GM20431 (cell line): ENCODE results near the gene PHF20.
"Not testable (repeated sequence)": the region's sequence is repeated elsewhere in the genome, so short reads cannot be mapped to it uniquely, and the experiment has no call there.

Experiments
- in situ Hi-C: fragments of 300-500 bp; cut with MseI, MboI; formaldehyde crosslinking; loops from one replicate; pipeline ENCODE4 v1.15.0; 2020; ENCODE audit warnings: low sequenced_read_pairs; ENCODE audit not compliant: unreplicated experiment

PHF20 gene

DNA sequence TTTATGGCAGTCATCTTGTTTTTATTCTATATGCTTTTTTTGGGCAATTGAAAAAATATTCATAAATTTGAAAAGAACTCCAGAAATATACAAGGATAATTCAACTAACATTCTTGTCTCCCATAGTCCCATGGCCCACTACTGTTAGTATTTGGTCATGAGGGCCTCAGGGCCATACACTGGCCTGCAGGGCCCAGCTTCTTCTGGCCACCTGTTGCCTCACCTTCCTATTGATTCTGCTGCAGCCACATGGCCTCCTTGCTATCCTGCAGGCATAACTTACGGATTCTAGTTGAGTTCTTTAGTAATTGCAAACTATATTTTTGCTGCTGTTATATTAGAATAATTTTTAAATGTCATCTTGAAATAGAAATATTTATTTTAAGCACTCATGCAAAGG, 109.9 kb downstream of the PHF20 start:
- in situ Hi-C loops, result no loop called here

GRCh38 chr20:35882427-35883161, 110.8 kb downstream of the PHF20 start:
- in situ Hi-C loops, result not testable (repeated sequence)

DNA sequence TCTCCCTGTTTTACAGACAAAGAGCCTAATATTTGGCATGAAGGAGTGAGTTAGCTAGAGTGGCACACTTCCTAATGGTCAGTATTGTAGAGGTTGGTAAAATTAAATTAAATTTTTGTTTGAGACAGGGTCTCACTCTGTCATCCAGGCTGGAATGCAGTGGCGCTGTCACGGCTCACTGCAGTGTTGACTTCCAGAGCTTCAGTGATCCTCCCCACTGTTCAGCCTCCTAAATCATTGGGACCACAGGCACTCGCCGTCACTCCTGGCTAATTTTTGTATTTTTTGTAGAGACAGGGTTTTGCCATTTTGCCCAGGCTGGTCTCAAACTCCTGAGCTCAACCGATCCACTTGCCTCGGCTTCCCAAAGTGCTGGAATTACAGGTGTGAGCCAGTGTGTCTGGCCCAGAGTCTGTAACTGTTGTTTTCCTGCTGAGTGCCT, 111.5 kb downstream of the PHF20 start:
- in situ Hi-C loops, result no loop called here

DNA sequence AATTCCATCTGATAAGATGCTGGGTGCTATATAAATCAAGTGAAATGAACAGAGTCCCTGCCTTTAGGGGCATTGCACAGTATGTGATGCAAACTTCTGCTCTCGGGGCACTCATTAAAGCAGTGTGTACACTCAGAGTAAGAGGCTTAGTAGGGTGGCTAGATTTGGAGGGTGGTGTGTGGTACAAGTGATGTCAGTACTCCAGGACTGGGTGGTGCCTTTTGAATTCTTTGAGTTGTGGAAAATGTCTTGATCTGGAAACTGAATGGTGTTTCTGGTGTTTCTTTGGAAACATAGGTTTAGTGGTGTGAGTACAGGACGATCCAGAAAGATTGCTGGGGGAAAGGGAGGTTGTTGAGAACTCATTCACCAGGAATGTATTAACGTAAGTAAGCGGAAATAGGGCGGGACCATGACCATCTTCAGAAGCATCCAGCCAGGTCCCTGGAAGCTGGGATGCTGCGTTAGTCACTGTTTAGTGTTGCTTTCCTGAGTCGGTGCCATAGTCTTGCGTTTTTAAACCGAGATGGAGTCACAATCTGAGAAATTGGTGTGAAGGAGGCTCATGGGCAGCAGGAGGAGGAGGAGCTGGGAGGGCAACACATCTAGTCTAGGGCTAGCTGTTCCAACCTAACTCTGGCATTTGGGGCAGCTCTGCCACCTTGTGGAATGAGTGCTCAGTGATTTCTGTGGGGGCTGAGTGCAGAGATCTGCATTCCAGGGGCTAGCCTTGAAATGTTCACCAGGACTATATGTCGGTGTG, 112.1 kb downstream of the PHF20 start:
- in situ Hi-C loops, result no loop called here

- in situ Hi-C loops, result no loop called here
These were observed 112.7 kb downstream of the PHF20 start for GRCh38 chr20:35884541-35884865.

DNA sequence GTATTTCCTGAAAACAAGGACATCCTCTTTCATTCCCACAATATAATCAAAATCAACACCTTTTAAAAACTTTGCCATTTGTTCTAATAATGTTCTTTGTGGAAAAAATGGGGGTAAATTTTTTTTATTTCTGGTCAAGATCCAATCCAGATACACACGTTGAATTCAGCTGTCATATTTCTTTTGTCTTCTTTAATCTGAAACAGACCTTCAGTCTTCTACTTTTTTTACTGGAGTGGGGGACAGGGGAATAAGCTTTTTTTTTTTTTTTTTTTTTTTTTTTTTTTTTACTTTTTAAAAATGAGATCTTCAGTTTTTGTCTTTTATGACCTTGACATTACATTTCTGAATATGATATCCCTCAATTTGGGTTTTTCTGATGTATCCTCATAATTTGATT, 113.4 kb downstream of the PHF20 start:
- in situ Hi-C loops, result no loop called here

DNA sequence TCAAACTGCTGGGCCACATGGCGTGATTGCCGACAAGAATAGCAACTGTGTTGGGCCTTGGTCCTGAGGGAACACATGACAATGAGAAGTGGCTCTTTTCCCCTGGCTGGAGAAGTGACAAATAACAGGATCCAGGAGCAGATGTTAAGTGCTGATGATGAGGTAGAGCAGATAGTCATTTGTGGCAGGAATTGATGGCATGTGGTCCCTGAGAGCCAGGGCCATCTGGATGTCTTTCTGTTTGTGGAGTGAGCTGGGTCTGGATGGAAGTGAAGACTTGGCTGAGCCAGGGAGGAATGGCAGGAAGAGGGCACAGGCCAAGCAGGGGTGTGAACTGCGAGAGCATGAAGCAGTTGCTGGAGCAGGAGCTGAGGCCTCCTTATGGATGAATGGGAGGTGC, 114.7 kb downstream of the PHF20 start:
- in situ Hi-C loops, result no loop called here

- in situ Hi-C loops, result no loop called here
These were observed 115.7 kb downstream of the PHF20 start for GRCh38 chr20:35887393-35888064.

DNA sequence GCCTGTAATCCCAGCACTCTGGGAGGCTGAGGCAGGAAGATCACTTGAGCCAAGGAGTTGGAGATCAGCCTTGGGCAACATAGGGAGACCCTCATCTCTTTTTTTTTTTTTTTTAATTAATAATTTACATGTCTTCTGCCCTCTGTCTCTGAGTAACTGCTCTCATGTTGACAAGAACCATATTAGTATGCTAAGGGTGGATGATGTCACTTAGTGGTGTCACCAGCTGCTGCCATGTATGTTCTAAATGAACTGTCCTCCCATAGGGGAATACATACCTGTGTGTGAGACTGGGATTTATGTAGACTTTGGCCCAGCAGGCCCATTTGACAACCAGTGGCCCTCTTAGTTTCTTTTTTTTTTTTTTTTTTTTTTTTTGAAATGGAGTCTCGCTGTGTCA, 116.8 kb downstream of the PHF20 start:
- in situ Hi-C loops, result no loop called here

GRCh38 chr20:35891375-35891774, 119.6 kb downstream of the PHF20 start:
- in situ Hi-C loops, result no loop called here

DNA sequence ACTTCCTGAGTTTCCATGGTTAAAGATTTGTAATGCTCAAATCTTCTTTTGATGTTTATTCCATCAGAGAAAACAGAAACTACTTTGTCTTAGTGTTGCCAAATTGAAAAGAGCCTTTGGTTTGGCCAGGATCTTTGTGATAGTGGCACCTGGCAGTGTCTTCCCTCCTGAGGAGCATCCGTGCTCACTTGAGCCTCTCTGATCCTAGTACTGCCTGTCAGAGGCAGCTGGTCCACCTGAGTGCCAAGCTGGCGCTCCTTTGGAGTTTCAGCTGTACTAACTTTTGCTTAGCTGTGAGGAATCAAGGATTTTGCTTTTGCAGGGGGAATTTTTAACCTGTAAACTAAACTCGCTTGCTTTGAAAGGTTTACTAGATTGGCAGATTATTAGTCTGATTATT, 121.1 kb downstream of the PHF20 start:
- in situ Hi-C loops, result no loop called here

GRCh38 chr20:35893942-35894341, 122.1 kb downstream of the PHF20 start:
- in situ Hi-C loops, result no loop called here

- in situ Hi-C loops, result not testable (repeated sequence)
These were observed 123.7 kb downstream of the PHF20 start for GRCh38 chr20:35895516-35895915.

DNA sequence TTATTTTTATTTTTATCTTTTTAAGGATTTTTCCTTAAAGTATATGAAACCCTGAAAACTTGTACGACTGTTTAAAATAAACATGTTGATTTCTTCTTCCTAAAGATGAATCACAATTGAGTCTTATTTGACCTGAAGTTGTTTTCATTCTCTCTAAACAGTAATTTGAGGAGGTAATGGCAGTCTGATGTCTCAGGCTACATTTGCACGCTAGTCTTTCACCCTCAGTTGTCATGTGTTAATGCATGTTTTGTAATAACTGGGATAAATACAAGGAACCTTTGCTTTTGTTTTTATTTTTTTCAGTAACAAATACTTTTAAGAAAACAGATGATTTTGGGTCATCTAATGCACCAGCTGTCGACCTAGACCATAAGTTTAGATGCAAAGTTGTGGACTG, 127.2 kb downstream of the PHF20 start:
- in situ Hi-C loops, result no loop called here

- in situ Hi-C loops, result not testable (repeated sequence)
These were observed 129.4 kb downstream of the PHF20 start for GRCh38 chr20:35901230-35901629.

DNA sequence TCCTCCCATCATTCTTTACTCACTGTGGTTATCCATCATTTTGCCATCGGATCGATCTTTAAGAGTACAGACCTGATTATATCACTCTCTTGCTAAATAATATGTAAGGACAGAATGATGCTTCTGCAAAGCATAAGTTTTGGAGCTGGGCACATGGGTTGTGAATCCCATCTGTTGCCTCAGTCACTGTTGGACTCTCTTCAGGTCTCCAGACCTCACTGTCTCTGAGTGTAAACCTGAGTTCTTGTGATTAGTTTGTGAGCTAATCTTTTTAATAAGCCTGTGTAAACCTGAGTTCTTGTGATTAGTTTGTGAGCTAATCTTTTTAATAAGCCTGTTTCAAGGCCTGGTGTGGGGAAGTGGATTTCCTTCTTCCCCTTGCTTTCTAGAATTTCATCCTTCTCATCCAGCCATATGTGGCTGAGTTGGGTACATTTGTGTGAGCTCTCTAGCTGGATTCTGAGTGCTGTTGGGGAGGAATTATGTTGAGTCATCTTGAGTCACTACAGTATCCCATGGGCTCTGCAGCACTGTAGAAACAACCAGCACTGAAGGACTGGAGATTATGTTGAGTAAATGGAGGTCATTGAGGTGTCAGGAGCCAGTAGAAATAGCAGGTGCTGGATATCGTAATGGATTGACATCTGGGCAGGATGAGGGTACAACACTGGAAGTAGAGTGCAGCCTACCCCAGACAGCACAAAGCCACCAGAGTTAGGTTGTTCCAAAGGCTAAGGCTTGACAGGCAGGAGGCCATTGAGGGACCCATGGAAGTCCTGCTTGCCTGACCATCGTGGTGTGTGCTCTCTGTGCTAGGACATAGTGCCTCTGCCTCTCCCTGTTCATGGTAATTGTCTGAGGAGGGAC, 130.1 kb downstream of the PHF20 start:
- in situ Hi-C loops, result no loop called here

DNA sequence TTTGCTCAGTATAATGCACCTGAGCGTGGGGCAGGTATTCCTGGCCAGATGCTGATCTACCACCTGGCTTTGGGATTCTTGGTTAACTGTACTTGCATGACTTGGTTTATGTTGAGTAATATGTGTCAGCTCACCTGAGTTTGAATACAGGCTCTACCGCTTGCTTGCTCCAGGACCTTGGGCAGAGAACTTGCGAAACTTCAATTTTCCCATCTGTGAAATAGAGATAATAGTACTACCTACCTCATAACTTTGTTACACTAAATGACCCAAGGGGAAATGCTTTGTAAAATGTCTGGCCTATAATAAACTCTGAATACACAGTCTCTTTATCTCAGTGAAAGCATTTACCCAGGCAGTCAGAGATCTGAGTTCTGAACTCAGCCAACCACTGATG, 130.7 kb downstream of the PHF20 start:
- in situ Hi-C loops, result no loop called here

- in situ Hi-C loops, result no loop called here
These were observed 132.0 kb downstream of the PHF20 start for GRCh38 chr20:35903843-35904242.

DNA sequence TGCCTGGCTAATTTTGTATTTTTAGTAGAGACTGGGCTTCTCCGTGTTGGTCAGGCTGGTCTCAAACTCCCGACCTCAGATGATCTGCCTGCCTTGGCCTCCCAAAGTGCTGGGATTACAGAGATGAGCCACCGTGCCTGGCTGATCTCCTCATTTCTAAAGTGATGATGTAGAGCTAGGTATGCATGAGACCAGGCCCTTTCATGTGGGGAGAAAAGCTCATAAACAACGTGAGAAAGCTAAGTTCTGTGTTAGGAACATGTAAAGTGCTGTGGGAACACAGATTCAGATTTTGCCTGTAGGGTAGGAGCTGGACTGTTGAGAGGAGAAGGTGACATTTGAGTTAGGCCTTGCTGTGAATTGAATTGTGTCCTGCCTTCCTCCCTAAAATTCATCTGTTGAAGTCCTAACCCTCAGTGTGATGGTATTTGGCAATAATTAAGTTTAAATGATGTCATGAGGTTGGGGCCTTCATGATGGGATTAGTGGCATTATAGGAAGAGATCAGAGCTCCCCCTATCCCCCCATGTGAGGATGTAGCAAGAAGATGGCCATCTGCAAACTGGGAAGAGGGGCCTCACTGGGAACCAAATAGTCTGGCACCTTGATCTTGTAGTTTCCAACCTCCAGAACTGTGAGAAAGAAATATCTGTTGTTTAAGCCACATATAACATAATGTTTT, 133.3 kb downstream of the PHF20 start:
- in situ Hi-C loops, result no loop called here
